HL-60/S4 (cell line): ENCODE results near the gene UTP14C.
"Not testable (repeated sequence)": the region's sequence is repeated elsewhere in the genome, so short reads cannot be mapped to it uniquely, and the experiment has no call there.

Source experiments
- in situ Hi-C: fragments of 300-500 bp; cut with MboI; formaldehyde crosslinking; loops from 2 replicates; pipeline ENCODE4 v1.14.3; 2022; ENCODE audit warnings: low sequenced_read_pairs

Gene UTP14C

DNA sequence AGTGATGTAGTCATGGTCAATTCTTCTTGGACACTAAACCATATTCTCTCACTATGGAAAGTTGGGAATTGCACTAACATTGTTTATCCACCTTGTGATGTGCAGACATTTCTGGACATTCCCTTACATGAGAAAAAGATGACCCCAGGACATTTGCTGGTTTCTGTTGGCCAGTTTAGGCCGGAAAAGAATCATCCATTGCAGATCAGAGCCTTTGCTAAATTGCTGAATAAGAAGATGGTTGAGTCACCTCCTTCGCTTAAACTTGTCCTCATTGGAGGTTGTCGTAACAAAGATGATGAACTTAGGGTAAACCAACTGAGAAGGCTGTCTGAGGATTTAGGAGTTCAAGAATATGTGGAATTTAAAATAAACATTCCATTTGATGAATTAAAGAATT, at the start of gene UTP14C:
Gene UTP14C (plus strand): TSS at position 211 of the 400 bp plus-strand sequence. CDS start 4,114 bp downstream, outside the sequence.
- in situ Hi-C loops = no loop called here

DNA sequence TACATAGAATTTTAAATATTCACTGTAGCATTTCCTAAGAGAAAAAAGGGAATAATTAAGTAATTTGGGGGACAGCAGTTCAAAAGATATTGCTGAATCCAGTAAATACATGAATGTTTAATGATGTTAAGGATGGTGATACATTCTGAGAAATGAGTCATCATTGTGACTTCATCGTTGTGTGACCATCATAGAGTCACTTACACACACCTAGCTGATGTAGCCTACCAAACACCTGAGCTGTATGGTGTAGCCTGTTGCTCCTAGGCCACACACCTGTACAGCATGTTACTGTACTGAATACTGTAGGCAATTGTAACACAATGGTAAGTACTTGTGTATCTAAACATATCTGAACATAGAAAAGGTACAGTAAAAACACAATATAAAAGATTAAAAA, 48.1 kb upstream of the UTP14C start:
- in situ Hi-C loops = no loop called here

DNA sequence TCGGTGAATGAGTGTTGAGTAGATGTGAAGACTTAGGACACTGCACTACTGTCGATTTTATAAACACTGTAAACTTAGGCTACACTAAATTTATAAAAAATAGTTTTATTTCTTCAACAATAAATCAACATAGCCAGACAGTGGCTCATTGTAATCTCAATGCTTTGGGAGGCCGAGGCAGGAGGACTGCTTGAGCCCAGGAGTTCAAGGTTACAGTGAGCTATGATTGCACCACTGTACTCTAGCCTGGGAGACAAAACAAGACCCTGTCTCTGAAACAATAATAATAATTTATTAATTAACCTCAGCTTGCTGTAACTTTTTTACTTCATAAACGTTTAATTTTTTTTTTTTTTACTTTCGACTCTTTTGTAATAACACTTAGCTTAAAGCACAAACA, 47.6 kb upstream of the UTP14C start:
- in situ Hi-C loops = no loop called here

GRCh38 chr13:51977625-51978024, 46.9 kb upstream of the UTP14C start:
- in situ Hi-C loops = no loop called here

DNA sequence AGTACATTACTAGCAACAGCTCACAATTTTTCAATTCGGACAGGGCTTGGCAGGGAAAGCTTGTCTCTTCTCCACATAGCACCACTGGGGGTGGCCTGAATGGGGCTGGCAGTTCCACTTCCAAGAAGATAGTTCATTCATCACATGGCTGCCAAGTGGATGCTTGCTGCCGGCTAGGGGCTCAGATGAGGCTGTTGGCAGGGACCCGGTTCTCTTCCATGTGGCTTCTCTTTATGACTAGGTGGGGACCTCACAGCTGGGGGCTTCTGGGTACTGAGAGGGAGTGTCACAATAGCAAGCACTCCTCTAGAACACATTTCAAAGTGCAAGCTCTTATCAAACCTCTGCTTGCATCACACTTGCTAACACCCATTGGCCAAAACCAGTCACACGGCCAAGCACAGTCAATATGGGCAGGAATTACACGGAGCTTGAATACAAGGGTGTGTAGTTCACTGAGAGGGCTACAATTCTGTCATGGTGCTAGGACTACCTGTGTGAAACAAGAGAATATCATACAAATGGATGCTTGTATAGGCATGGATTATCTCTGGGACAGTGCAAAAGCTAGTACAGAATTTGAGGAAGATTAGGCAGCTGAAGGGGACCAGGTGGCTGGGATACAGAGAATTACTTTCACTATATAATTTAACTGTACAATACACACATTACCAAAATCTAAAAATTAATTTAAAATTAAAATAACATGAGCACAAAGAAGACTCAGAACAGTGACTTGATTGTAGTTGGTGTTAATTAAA, 45.5 kb upstream of the UTP14C start:
- in situ Hi-C loops = no loop called here

GRCh38 chr13:51980908-51981307, 43.6 kb upstream of the UTP14C start:
- in situ Hi-C loops = no loop called here

- in situ Hi-C loops = no loop called here
Measured at GRCh38 chr13:51981355-51981754, 43.1 kb upstream of the UTP14C start.

- in situ Hi-C loops = not testable (repeated sequence)
Measured at GRCh38 chr13:51983292-51983691, 41.2 kb upstream of the UTP14C start.

DNA sequence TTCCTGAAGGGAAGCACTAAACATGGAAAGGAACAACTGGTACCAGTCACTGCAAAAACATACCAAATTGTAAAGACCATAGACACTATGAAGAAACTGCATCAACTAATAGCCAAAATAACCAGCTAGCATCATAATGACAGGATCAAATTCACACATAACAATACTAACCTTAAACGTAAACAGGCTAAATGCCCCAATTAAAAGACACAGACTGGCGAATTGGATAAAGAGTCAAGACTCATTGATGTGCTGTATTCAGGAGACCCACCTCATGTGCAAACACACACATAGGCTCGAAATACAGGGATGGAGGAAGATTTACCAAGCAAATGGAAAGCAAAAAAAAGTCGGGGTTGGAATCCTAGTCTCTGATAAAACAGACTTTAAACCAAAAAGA, 39.6 kb upstream of the UTP14C start:
- in situ Hi-C loops = not testable (repeated sequence)

DNA sequence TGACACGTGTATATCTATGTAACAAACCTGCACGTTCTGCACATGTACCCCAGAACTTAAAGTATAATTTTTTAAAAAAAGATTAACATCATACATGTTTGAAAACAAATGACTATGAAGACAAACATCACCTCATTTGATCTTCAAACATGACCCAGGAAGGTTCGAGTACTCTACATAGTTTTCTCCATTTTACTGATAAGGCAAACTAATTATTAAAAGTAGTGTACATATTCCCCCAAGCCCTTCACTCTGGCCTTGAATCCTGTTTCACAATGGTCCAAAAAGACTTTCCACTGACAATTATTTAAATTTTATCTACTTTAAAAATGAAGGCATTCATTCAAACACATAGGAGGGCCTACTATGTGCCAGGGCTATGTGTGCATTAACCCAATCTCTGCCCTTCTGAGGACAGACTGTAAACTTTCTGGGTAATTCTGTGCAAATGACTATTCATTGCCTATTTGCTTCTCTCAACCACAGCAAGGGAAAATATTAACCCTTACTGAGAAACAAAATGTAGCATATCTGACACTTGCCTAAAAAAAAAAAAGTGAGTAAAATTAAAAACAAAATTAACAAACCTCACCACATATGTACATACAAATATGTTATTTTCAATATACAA, 35.4 kb upstream of the UTP14C start:
- in situ Hi-C loops = no loop called here

DNA sequence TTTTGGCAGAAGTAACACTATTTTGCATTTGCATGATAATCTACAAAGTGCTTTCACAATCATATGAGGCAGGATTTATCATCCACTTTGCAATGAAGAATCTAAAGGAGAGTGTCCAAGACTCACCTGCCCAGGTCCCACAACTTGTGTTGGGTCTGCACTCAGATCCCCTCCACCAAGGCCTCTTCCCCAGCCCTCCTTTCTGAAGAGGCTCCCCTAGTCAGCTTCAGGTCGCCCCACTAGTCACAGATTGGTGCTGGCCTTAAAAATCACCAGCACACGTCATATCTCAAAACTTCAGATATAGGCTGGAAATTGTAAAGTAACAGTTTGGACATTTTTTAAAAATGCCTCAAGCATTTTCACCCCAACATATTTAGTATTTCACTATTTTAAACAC, 30.8 kb upstream of the UTP14C start:
- in situ Hi-C loops = no loop called here

GRCh38 chr13:51995677-51996551, 28.6 kb upstream of the UTP14C start:
- in situ Hi-C loops = no loop called here

DNA sequence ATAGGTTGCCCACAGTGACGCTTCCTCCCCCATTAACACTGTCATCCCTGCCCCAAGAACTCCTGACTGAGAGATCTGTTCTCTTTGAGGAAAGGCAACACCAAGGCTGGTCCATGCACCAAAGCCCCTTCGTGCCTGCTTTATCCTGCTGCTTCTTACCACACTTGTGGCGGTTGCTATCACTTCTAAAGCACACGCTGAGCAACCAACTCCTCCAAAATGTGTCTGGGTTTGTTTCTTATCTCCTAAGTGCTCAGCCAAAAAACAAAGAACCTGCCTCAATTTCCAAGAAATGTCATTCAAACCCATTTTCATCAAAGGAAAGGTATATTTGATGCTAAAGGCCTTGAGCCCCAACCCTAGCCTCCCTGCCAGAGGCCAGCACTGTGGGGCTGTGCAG, 27.9 kb upstream of the UTP14C start:
- in situ Hi-C loops = no loop called here

DNA sequence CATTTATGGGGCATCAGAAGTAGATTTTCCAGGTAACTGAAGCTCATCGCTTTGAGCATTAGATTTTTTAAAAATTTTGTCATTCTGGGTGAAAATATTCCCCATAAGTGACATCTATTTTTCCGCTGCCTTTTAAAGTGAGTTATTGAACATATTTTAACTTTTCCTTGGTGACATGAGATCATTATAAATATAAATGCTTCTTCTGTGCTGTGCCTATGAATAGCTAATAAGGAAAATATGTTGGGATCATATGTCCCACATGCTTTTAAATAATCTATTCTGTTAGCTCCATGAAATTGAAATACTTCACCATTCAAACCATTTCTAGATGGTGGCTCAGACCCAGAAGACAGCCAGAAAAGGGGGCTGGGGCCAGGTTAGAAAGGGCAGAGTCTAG, 27.3 kb upstream of the UTP14C start:
- in situ Hi-C loops = no loop called here

DNA sequence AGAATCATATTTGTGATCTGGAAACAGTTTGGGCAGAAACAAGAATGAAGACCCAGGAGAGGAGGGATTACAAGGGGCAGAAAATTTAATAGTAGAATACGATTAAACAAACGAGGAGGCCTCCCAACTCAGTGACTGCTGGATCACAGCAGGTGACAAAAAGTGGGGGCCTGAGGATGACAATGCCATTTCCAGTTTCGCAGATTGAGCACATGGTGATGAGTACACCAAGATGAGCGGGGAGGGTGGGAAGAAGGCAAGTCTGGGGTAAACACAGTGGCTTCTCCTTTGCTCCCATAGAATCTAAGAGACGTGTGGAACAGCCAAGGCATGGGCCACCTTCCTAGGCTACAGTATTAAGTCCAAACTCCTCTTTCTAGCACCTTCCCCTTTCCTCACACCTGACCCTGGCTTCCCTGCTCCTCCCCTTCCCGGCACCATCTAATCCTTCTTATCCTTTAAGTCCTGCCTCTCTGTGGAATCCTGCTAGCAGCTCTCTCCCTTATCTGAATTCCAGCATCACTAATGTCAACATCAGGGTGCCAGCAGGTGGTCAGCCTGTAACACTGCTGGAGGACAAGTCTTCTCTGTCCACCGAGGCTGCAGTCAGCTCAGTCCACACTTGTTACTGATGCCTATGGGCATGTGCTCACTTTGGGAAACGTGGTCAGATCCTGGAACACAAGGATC, 26.7 kb upstream of the UTP14C start:
- in situ Hi-C loops = no loop called here

- in situ Hi-C loops = no loop called here
Measured at GRCh38 chr13:51998723-51999509, 25.6 kb upstream of the UTP14C start.

- in situ Hi-C loops = no loop called here
Measured at GRCh38 chr13:51999510-51999911, 25.0 kb upstream of the UTP14C start.

DNA sequence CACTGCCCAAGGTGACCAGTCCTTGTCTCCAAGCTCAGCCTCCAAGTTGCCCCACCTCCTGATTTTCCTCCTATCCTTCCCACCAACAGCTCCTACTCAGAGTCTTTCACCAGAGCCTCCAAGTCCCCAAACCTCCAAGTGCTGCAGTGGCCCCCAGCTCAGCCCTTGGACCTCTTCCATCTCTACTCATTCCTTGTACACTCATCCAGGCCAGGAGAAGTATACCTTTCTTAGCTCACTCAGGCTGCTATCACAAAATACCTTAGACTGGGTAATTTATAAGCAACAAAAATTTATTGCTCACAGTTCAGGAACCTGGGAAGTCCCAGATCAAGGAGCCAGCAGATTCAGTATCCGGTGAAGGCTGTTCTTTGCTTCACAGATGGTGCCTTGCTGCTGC, 24.6 kb upstream of the UTP14C start:
- in situ Hi-C loops = loop anchor here (10.0 kb wide), 1 partner anchor 125 kb away; the partner anchor contains the start of gene NEK5

DNA sequence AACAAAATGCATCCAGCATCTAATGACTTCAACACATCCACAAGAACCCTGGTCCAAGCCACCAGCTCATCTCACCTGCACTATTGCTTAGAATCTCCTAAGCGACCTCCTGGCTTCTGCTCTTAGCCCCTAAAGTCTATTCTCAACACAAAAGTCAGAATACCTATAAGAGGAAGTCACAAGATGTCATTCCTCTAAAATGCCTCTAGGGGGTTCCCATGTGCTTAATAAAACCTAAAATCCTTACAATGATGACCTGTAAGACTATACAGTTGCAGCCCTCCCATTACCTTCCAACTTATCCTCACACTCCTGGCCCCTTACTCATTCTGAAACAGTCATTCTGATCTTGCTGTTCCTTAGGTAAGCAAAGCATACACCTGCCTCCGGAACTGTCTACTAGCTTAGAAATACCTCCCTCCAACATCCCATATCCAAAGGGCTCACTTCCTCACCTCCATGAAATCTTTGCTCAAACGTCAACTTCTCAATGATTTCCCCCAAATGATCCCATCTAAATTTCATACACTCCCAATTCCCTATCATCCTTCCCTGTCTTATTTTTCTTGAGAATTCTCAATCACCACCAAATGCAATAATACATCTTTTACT, 23.3 kb upstream of the UTP14C start:
- in situ Hi-C loops = loop anchor here (10.0 kb wide), 1 partner anchor 124 kb away; the partner anchor contains the start of gene NEK5

GRCh38 chr13:52002361-52002760, 22.1 kb upstream of the UTP14C start:
- in situ Hi-C loops = loop anchor here (10.0 kb wide), 1 partner anchor 122 kb away; the partner anchor contains the start of gene NEK5
